Lower lobe of right lung (tissue), 2 donors: ENCODE results near the gene DENND4A. TPM values are rescaled to one million over a fixed set of nuclear protein-coding genes. Genes with fewer than 3 reads are reported as not detected.
A peak's percentile ranks its signal among the peaks of the same experiment; 100 is the strongest.

Source experiments
- ATAC-seq, 2 donors: fragments of 200-7000 bp; cut with Tn5 transposase; one replicate each; pipeline ENCODE4 v1.9.1; 2020 to 2022; ENCODE audit warnings: mild to moderate bottlenecking in 2 of 2, moderate library complexity in 2 of 2
- DNase-seq: peaks from one replicate; pipeline ENCODE4 v3.0.0-alpha.2; 2020
- H3K27ac ChIP-seq: fragments of 200-600 bp; one replicate; pipeline ENCODE4 v1.8.0; 2022
- H3K27me3 ChIP-seq: fragments of 200-600 bp; one replicate; pipeline ENCODE4 v1.8.0; 2022; ENCODE audit warnings: low read depth
- H3K36me3 ChIP-seq: fragments of 200-600 bp; one replicate; pipeline ENCODE4 v1.8.0; 2022; ENCODE audit warnings: mild to moderate bottlenecking
- H3K4me1 ChIP-seq: fragments of 200-600 bp; one replicate; pipeline ENCODE4 v1.8.0; 2022
- H3K4me3 ChIP-seq: fragments of 200-600 bp; one replicate; pipeline ENCODE4 v1.8.0; 2022; ENCODE audit warnings: mild to moderate bottlenecking
- H3K9me3 ChIP-seq: fragments of 200-600 bp; one replicate; pipeline ENCODE4 v1.8.0; 2022
- CTCF ChIP-seq: fragments of 200-600 bp; IDR thresholded peaks from one replicate; pipeline ENCODE4 v1.8.0; 2022; ENCODE audit warnings: antibody characterized with exemption, mild to moderate bottlenecking
- intact Hi-C: fragments of 100-400 bp; cut with DNase I; formaldehyde crosslinking; loops from one replicate; pipeline ENCODE4 v1.11.0; 2022
- total RNA-seq: library from RNA; stranded (reverse); fragmentation: NEBNext Ultra II Directional; extraction: Animal tissue kit (Norgen Biotek cat#: 25700); gene quantifications from one replicate; pipeline ENCODE4 v1.2.1, GENCODE V29; 2021
- donor health status: DM: no; HTN: yes; CAD: no; lungs with severe emphysema.

Gene DENND4A
- total RNA-seq, 1 donor from 2014 or later, result 34.6 TPM

GRCh38 chr15:65651831-65652749 lies 140.0 kb downstream of the DENND4A start:
- ATAC-seq (peak; percentile 25 to 48), DNase-seq (no peak)
- H3K4me3 ChIP-seq, result no peak overlapping the region
- H3K36me3 ChIP-seq, result peaks cover 52% of the 10 kb centered on the region
- TF ChIP-seq CTCF, result no peak
- H3K9me3 ChIP-seq, result no peaks in the 10 kb centered on the region
- H3K4me1 ChIP-seq, result no peaks in the 10 kb centered on the region
- H3K27me3 ChIP-seq, result no peaks in the 10 kb centered on the region
- no peak overlapping the region for H3K27ac ChIP-seq
- intact Hi-C loops, result no loop called here

GRCh38 chr15:65651042-65651322 lies 141.1 kb downstream of the DENND4A start:
- H3K9me3 ChIP-seq, result no peaks in the 10 kb centered on the region
- no peaks in the 10 kb centered on the region for H3K4me1 ChIP-seq
- no peak for ATAC-seq
- no peak for TF ChIP-seq CTCF
- intact Hi-C loops, result no loop called here
- no peak overlapping the region for H3K4me3 ChIP-seq
- H3K27ac ChIP-seq, result no peak overlapping the region
- H3K36me3 ChIP-seq, result peaks cover 42% of the 10 kb centered on the region
- DNase-seq, result no peak
- H3K27me3 ChIP-seq, result no peaks in the 10 kb centered on the region

DNA sequence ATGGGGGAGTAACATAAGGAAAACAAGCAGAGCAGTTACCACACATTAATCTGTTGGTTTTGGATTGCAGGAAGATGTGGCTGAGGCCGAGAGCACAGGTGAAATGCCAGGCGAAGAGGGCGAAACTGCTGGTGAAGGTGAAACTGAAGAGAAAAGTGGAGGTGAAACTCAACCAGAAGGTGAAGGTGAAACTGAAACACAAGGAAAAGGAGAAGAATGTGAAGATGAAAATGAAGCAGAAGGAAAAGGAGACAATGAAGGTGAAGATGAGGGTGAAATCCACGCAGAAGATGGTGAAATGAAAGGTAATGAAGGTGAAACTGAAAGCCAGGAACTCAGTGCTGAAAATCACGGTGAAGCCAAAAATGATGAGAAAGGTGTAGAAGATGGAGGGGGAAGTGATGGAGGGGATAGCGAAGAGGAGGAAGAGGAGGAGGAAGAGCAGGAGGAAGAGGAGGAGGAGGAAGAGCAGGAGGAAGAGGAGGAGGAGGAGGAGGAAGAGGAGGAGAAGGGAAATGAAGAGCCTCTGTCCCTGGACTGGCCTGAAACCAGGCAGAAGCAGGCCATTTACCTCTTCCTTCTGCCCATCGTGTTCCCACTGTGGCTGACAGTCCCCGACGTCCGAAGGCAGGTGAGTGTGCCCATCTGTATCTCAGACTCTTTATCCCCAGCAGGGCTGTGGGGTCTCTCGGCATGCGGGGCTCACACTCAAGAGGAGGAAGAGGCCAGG lies 141.6 kb downstream of the DENND4A start:
- no peak overlapping the region for H3K4me3 ChIP-seq
- H3K27me3 ChIP-seq, result no peaks in the 10 kb centered on the region
- no peaks in the 10 kb centered on the region for H3K9me3 ChIP-seq
- TF ChIP-seq CTCF, result no peak
- DNase-seq (no peak), ATAC-seq (no peak)
- H3K27ac ChIP-seq, result no peak overlapping the region
- intact Hi-C loops, result no loop called here
- H3K4me1 ChIP-seq, result no peaks in the 10 kb centered on the region
- peaks cover 37% of the 10 kb centered on the region for H3K36me3 ChIP-seq

GRCh38 chr15:65646486-65646885 lies 145.6 kb downstream of the DENND4A start:
- Histone ChIP-seq H3K9me3 (no peaks in the 10 kb centered on the region), H3K27ac (no peak overlapping the region), H3K36me3 (peaks cover 4% of the 10 kb centered on the region), H3K4me3 (no peak overlapping the region), H3K4me1 (peaks cover 3% of the 10 kb centered on the region), H3K27me3 (no peaks in the 10 kb centered on the region)
- ATAC-seq, result no peak
- TF ChIP-seq CTCF, result no peak
- intact Hi-C loops, result no loop called here
- no peak for DNase-seq

DNA sequence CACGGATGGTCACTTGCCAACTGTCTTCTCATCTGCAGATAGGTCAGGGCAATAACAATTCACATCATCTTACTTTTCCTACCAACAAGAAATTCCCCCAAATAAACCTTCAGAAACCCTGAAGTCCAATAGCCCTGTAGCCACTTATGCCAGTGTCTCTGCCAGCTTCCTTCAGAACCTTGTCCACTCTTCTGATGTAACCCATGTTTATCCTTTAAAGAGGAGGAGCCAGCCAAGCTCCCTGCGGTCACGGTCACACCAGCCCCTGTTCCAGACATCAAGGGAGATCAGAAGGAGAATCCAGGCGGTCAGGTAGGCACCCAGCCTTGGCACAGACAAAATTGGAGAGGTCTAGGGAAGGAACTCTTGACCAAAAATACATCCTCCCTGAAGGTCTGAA lies 146.7 kb downstream of the DENND4A start:
- no peak for TF ChIP-seq CTCF
- DNase-seq, result no peak
- no peaks in the 10 kb centered on the region for H3K36me3 ChIP-seq
- no peaks in the 10 kb centered on the region for H3K27me3 ChIP-seq
- intact Hi-C loops, result no loop called here
- no peak overlapping the region for H3K4me3 ChIP-seq
- peaks cover 4% of the 10 kb centered on the region for H3K4me1 ChIP-seq
- H3K9me3 ChIP-seq, result no peaks in the 10 kb centered on the region
- no peak overlapping the region for H3K27ac ChIP-seq
- no peak for ATAC-seq
